HuH-7.5 (cell line): Measurements from ENCODE around the gene VSTM2B.
"Not testable (repeated sequence)": the region's sequence is repeated elsewhere in the genome, so short reads cannot be mapped to it uniquely, and the experiment has no call there.

Source experiments
- DNase-seq: peaks from one replicate; pipeline ENCODE4 v3.0.0; 2011; ENCODE audit warnings: low spot score

Gene VSTM2B

DNA sequence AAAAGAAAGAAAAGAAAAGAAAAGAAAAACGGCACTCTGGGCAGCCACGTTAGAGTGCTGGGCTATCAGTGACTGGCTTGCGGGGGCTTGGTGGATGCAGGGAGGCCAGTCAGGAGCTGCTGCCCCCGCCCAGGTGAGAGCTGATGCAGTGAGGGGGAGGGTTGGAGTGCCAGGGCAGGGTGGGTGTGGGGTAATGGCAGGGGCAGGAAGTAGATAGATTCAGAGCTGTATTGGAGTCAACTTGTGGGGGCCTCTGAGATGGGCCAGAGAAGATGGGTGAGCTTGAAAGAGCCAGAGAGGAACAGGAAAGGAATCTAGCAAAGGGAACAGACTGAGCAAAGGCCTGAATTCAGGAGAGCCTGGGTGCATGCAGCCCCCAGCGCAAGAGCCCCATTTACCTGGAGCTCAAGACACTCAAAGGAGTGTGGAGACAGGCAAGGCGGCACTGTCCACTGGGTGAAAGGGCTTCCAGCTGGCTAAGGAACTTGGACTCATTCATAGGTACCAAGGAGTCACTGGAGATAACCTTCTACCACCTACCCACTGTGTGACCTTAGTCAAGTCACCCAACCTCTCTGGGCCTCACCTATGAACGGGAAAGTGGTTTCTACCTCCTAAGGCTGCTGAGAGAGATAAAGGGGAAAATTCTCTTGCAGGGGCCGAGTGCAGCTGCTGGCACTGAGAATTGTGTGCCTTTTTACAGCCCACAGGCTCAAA lies 20.2 kb downstream of the VSTM2B start:
- DNase-seq: no peak

DNA sequence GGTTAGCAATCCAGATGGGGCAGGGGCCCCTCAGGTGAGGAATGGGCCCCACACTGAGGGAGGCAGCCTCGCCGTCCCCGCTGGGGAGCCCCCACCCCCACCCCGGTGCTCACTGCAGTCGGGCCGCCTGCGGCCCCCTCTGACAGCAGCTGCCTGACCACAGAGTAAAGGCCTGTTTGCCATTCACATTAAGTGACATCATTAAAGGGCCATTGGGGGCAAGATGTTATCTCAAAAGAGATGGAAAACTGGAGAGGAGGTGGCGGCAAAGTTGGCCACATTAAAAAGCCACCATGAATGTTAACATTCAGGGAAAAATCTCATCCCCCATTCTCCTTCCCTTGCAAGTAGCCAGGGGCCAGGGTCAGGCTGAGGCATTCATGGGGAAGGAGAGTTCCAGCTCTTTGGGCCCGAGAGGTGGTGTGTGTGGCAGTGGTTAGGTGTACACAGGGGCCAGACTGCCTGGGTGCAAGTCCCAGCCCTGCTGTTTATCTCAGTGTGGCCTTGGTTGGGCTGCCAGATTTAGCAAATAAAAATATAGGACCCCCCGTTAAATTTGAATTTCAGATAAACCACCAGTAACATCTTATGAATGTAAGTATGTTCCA lies 20.9 kb downstream of the VSTM2B start:
- DNase-seq: no peak

DNA sequence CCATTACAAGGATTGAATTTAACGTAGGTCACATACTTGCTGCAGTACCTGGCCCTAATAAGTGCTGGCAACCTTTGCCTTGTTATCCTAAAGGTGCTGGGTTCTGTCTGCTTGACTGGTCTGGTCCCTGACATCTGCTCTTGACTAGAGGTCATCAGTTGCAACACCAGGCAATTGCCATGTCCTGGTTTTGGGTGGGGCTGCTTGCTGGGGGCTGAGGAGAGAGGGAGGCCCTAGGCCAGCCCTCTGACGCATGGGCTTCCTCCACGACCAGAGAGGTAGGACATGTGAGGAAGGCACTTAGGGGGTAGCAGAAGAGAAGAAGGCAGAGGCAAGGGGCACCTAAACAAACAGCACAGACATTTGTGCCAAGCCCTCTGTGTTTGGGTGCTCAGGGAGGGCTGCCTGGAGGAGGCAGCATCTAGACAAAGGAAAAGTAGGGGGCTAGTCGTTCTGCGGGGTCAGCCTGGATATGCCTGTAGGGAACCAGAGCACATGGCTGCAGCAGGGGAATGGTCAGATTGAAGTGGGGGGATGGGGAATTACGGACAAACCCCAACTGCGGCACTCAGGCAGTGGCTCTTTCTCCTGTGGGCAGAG lies 21.7 kb downstream of the VSTM2B start:
- DNase-seq: no peak

DNA sequence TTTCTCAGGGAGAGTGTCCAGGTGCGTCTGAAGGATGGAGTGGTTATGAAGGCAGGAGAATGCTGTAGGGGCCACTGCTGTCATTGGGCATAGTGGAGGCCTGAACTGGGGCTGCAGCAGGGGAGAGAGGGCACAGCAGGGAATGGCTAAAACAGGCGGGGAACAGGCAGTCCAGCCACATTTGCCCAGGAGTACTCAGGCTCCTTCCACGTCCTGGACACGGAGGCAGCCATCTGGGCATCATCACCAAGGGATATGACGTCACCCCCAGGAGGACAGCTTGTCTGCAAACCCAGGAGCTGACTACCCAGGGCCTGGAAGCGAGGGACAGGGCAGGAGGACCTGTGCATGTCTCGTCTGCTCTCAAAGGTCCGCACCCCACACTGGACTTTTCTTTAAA lies 22.2 kb downstream of the VSTM2B start:
- DNase-seq: no peak

DNA sequence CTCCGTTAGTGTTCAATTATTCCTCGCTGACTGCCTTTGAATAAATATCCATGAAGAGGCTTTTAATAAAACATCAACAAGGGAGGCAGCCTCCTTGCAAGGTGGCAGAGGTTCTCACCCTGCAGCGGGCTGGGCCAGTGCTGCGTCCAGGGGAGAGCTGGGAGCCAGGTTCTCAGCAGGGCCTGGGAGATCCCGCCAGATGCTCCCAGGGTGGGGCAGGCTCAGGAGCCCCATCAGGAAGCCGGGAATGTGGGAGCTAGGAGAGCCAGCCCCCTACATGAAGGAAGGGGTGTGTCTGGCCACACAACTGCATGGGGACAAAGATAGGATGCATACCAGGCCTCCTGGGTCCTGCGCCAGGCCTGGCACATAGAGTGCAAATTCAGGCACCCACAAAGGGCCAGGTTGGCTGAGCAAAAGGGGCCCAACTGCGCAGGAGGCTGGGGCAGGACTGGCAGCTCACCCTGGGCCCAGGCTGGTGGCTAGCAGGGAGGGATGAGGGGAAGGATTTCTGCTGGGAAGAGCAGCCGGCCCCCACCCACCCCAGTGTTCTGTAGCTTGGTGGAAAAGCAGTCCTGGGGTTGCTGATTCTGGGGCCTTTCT lies 22.8 kb downstream of the VSTM2B start:
- no peak for DNase-seq

DNA sequence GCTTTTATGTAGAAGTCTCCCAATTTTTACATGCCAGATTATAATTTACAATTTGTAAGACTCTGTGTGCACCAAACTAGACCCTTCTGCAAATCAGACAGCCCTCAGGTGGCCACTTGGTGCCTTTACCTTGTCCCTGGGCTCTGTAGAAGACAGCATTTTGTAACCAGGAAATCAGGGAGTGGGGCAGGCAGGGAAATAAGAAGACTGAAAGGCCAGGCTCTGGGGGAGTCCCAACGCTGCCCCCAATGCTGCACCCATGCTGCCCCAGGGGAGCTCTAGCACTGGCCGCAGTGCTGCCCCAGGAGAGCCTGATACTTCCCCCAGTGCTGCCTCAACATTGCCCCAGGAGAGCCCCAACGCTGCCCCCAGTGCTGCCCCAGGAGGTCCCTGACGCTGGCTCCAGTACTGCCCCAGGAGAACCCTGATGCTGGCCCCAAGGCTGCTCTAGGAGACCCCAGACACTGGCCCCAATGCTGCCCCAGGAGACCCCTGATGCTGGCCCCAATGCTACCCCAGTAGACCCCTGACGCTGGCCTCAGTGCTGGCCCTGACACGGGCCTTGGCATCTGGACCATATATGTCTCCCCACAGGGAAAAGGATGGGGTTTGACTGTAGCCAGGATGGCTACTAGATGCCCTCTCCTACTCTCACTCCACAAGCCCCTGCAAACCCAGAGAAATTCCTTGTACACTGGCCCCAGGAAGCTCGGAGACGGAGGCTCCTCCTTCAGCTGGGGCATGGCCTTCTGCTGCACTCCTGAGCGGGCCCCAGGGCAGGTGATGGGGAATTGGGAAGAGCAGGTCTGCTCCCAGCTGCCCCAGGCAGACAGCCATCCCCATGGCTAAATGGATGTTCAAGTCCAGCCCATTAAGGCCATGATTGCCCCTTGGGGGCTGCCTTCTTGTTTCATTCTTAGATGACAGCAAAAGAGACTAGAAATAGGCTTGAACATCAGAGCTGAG lies 23.6 kb downstream of the VSTM2B start:
- no peak for DNase-seq

DNA sequence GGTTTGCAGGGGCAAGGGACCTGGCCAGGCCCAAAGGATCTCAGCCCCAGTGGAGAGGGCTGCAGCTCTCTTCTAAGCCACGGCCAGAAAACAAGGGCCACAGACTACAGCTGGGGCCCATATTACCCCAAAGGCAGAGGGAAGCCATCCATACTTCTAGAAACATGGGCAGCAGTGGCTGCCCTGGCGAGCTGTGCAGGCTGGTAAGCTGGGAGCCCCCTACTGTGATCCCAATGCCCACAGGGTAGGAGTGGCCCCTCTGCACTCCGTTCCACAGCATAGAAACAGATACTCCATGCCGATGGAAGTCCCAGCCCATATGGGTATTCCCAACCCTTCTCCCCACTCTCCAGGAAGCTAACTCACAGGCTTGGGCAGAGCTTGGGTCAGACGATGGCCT lies 25.1 kb downstream of the VSTM2B start:
- DNase-seq: no peak

DNA sequence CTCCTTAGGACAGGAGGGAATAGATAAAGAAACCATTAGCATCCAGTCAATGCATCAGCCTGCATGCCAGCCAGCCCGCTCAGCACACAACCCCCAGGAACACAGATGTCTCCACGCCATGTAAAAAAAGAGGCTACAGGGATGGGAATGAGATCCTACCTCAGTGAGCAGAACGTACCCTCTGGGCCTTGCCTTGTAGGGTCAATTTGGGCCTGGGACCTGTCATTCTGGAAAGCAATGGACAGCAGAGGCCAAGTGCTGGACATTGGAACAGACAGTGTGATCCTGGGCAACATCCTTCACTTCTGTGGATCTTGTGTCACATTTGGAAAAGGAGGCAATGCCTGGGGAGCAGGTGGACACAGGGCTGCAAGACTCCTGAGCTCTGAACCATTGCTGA lies 26.0 kb downstream of the VSTM2B start:
- no peak for DNase-seq

DNA sequence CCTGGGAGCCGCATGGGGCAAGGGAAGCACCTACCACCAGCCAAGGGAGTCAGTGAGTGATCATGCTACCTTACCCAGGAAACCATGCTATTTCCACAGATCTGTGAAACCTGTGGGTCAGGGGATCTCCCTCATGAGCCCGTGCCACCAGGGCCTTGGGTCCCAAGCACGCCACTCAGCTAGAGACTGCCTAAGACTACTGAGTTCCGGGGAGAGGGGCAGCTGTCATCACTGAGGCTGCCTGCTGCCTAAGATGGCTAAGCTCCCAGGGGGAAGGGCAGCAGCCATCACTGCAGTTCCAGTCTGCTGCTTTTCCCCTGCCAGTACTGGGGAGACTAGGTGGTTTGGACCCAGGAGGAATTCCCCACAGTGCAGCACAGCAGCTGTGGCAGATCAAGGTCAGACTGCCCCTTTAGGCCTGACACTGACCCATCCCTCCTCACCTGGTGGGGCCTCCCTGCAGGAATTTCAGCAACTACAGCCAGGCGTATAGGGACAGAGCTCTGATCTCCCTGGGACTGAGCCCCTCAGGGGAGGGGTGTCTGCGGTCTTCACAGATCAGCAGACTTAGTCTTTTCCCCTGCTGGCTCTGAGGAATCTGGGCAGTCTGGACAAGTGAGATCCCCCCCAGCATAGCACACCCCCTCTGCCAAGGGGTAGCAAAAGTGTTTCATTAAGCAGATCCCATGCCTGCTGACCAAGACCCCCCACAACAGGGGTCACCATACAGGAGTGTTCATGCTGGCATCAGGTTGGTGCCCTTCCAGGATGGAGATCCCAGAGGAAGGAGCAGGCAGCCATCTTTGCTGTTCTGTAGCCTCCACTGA lies 26.9 kb downstream of the VSTM2B start:
- no peak for DNase-seq

DNA sequence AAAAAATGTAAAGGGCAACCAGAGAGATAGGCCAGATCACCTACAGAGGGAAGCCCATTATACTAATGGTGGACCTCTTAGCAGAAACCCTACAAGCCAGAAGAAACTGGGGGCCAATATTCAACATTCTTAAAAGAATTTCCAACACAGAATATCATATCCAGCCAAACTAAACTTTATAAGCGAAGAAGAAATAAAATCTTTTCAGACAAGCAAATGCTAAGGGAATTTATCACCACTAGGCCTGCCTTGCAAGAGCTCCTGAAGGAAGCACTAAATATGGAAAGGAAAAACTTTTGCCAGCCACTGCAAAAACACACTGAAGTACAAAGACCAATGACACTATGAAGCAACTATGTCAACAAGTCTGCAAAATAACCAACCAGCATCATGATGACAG lies 28.4 kb downstream of the VSTM2B start:
- DNase-seq: no peak

DNA sequence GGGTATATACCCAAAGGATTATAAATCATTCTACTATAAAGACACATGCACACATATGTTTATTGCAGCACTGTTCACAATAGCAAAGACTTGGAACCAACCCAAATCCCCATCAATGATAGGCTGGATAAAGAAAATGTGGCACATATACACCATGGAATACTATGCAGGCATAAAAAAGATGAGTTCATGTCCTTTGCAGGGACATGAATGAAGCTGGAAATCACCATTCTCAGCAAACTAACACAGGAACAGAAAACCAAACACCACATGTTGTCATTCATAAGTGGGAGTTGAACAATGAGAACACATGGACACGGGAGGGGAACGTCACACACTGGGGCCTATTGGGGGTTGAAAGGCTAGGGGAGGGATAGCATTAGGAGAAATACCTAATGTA lies 33.3 kb downstream of the VSTM2B start:
- not testable (repeated sequence) for DNase-seq

DNA sequence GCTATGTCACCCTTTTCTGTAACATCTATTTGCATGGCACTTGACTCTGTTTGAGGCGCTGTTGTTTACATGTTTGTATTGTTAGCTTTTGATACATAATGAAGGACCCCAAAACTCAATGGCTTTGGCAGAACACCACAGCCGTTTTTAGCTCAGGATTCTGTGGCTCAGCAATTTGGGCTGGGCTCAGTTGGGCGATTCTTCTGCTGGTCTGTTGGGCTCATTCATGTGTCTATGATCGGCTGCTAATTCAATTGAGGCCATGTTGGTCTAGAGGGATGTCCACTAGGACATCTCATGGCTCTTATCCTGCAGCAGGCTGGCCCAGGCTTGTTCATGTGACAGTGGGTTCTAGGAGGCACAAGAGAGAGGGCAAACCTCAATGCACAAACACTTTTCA lies 33.9 kb downstream of the VSTM2B start:
- DNase-seq: no peak

DNA sequence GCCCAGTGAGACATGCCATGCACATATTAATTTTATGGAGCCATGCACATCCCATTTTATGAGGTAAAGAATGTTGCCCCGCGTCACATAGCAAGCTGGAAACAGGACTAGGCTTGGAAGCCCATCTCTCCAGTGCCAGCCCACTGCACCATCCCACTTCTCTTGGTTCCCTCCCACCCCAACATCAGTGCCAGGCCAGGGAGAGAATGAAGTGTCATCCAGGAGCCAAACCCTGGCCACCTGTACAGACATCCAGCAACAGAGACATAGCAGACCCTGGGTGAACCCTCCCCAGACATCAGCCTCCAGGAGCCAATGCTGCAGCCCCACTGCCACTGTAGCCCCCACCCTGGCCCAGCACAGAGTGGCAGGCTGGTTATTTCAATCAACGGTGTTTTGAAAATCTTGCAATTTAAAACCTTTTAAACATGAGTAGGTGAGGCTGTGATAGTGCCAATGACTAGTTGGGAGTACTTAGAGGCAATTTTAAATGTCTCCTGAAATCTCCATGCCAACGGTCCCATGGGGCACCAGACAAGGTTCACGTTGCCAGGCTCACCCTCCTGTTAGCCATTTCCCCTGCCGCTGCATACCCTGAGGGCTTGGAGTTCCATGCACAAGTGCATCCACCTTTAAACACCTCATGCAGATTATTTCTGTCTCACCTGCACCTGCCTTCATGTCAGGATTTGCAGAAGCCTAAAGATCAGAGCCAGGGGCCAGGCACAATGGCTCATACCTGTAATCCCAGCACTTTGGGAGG lies 34.7 kb downstream of the VSTM2B start:
- DNase-seq: no peak

DNA sequence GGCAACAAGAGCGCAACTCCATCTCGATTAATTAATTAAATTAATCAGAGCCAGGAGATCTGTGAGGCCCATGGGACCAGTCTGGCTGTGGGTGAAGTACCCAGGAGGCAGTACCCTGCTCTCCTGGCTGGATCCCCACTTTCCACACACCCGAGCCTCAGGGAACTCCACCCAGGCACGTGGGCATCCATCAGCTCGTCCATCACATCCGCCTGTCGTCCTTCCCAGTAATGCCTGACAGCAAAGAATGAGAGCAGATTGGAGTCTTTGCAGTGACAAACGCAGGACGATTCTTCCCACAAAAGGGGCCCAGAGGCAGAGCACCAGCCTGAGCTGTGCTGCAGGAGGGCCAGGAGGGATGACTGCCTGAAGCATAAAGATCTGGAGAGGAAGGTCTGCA lies 35.8 kb downstream of the VSTM2B start:
- DNase-seq: no peak

DNA sequence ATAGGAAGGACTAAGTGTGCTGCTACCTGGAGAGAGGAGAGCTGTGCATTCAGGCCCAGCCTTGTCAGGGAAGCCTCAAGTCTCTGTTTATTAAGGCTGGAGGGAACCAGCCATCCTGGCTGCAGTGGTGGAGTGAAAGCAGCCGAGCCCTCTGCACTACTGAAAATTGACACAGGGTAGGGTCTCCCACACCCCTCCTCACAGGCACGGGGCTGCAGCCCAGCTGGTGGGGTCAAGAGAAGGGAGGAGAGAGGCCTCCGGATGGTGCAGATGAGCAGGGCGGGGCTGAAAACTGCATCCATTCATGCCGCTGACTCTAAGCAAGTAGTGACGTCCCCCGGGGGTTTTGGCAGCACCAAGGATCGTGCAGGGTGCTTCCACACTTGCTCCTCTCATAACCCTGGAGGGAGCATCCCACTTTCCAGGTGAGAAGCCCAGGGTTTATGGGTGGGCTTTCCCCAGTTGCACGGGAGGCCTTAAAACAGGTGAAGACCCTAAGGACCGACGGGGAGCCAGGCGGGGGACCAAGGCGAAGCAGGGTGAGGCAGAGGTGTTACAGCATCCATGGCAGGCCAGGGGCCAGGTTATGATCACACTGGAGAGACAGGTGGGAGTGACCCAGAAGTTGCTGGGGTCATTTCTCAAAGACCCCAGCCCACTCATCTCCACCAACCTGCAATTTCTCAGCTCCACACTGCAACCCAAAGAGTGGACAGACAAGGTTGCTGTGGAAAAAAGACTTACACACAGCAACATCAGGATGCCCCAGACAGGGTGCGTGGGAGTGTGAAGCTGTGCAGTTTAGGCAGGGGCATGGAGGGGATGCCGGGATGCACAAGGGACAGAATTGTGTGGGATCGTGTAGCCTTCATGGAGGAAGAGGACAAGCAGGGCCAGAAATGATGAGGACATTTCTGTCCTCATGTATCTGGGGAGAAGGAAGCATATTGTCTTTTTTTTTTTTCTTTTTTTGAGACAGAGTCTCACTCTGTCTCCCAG lies 36.8 kb downstream of the VSTM2B start:
- DNase-seq: no peak

DNA sequence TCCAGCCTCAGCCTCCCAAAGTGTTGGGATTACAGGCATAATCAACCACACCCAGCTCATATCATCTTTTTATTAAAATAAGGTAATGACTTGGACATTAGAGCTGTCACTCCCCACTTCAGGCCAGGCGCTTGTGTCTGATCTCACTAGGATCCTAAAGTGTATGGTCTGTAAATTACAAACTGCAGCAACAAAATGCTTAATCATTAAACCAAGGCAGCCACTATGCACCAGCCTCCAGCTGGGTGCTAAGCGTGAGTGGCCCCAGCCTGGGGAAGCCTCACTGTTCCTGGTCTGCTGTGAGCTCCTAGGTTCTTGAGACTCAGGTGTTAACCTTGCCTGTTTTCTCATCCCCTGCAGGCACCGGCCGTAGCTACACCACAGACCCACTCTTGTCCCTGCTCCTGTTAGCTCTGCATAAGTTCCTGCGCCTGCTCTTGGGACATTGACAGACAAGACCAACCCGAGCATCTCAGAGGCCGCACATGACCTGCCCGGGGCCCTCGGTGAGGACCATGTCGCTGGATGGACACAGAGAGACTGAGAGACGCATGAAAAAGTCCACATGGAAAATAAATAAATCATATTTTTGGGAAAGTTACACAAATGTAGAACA lies 37.8 kb downstream of the VSTM2B start:
- no peak for DNase-seq

DNA sequence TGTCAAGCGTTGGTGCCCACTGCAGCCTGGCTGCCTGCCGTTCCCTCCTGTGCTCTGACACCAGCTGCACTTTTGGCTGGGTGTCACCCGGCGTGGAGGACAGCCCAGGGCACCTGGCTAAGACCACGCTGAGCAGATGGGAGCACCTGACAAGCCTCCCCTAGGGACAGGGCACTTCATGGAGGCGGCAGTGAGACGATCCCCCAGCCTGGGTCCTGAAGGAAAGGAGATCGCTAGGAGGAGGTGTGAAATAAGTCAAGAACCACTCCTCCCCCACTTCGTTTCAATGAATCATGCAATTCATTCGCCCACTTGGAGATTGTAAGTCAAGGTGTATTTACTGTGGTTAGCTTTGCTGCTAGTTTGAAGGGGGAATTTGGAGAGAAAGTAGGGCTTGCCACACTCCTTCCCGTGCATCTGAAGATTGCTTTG lies 38.8 kb downstream of the VSTM2B start:
- no peak for DNase-seq

DNA sequence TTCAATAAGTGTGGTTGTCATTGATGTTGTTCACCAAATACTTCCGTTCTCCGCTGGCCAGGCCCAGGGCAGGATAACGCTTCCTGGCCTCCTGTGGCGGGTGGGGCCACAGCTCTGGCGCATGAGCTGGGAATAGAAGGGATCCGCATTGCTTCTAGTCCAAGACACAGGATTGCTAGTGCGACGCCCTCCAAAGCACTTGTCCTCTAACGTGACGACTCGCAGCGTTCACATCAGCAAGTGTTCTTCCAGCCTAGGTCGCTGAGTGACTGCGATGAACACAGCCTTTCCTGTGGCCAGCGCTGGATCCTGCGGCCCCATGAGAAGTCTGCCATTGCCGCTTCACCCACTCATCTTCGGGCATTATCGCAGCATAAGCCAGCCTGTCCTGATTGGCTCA lies 39.4 kb downstream of the VSTM2B start:
- DNase-seq: no peak
